Mucosa of rectum (tissue), 2 donors: ENCODE measurements around the gene AMN.

ENCODE experiments used
- H3K27ac ChIP-seq, 2 donors: one replicate each; pipeline ENCODE4 v1.7.0; 2013; ENCODE audit warnings: inconsistent platforms in 2 of 2, low read depth in 2 of 2, low read length in 2 of 2
- H3K27me3 ChIP-seq, 2 donors: one replicate each; pipeline ENCODE4 v1.7.0; 2013; ENCODE audit warnings: low read length in 2 of 2; ENCODE audit not compliant: control insufficient read depth in 2 of 2, insufficient read depth in 2 of 2
- H3K36me3 ChIP-seq, 2 donors: one replicate each; pipeline ENCODE4 v1.7.0; 2013; ENCODE audit warnings: low read length in 2 of 2; ENCODE audit not compliant: control insufficient read depth in 2 of 2, insufficient read depth in 2 of 2
- H3K4me1 ChIP-seq, 2 donors: one replicate each; pipeline ENCODE4 v1.7.0; 2013; ENCODE audit warnings: low read length in 2 of 2, mild to moderate bottlenecking in 1 of 2; ENCODE audit not compliant: control insufficient read depth in 2 of 2, insufficient read depth in 2 of 2
- H3K4me3 ChIP-seq, 2 donors: one replicate each; pipeline ENCODE4 v1.7.0; 2013; ENCODE audit warnings: low read length in 2 of 2
- H3K9ac ChIP-seq, 2 donors: one replicate each; pipeline ENCODE4 v1.7.0; 2013; ENCODE audit warnings: low read length in 2 of 2, low read depth in 1 of 2, mild to moderate bottlenecking in 1 of 2
- H3K9me3 ChIP-seq, 2 donors: one replicate each; pipeline ENCODE4 v1.7.0; 2013; ENCODE audit warnings: low read length in 2 of 2; ENCODE audit not compliant: control insufficient read depth in 2 of 2
- donor health status: healthy.
- donor health status: Normal muscosa, but diverticular disease.

The AMN gene

GRCh38 chr14:102911991-102912761 is 10.3 kb upstream of the AMN start:
- no peak overlapping the region for H3K27ac ChIP-seq
- H3K9ac ChIP-seq, result no peak overlapping the region
- no peak overlapping the region for H3K4me3 ChIP-seq
- H3K9me3 ChIP-seq, result no peaks in the 10 kb centered on the region
- no peaks in the 10 kb centered on the region for H3K4me1 ChIP-seq
- peaks cover 5 to 9% of the 10 kb centered on the region in 2 donors for H3K36me3 ChIP-seq
- no peaks in the 10 kb centered on the region for H3K27me3 ChIP-seq

GRCh38 chr14:102913341-102914211 is 8.9 kb upstream of the AMN start:
- H3K9ac ChIP-seq, result no peak overlapping the region
- H3K4me3 ChIP-seq, result no peak overlapping the region
- H3K36me3 ChIP-seq, result peaks cover under 1 to 4% of the 10 kb centered on the region in 2 donors
- no peaks in the 10 kb centered on the region for H3K27me3 ChIP-seq
- H3K9me3 ChIP-seq, result no peaks in the 10 kb centered on the region
- no peak overlapping the region for H3K27ac ChIP-seq
- H3K4me1 ChIP-seq, result no peaks in the 10 kb centered on the region

- Histone ChIP-seq H3K9ac (no peak overlapping the region), H3K36me3 (no peaks in the 10 kb centered on the region), H3K27ac (no peak overlapping the region), H3K4me1 (no peaks in the 10 kb centered on the region), H3K9me3 (no peaks in the 10 kb centered on the region), H3K4me3 (no peak overlapping the region), H3K27me3 (no peaks in the 10 kb centered on the region)
These were observed 7.8 kb upstream of the AMN start for GRCh38 chr14:102914474-102915291.

- H3K4me1 ChIP-seq, result no peaks in the 10 kb centered on the region
- no peak overlapping the region for H3K4me3 ChIP-seq
- H3K9me3 ChIP-seq, result no peaks in the 10 kb centered on the region
These were observed 7.0 kb upstream of the AMN start for GRCh38 chr14:102915292-102916110.

GRCh38 chr14:102916347-102917055 is 6.0 kb upstream of the AMN start:
- no peaks in the 10 kb centered on the region for H3K4me1 ChIP-seq
- no peaks in the 10 kb centered on the region for H3K27me3 ChIP-seq
- H3K36me3 ChIP-seq, result no peaks in the 10 kb centered on the region
- H3K9ac ChIP-seq, result no peak overlapping the region
- peak overlapping the region in 1 of 2 donors; percentile 43 for H3K27ac ChIP-seq
- no peak overlapping the region for H3K4me3 ChIP-seq
- no peaks in the 10 kb centered on the region for H3K9me3 ChIP-seq

More at GRCh38 chr14:102915292-102916110, 7.0 kb upstream of the AMN start:
- H3K27ac ChIP-seq, result no peak overlapping the region
- H3K27me3 ChIP-seq, result no peaks in the 10 kb centered on the region
- H3K36me3 ChIP-seq, result no peaks in the 10 kb centered on the region
- no peak overlapping the region for H3K9ac ChIP-seq

- no peak overlapping the region for H3K27ac ChIP-seq
- peaks cover 1 to 2% of the 10 kb centered on the region in 2 donors for H3K4me1 ChIP-seq
- H3K4me3 ChIP-seq, result no peak overlapping the region
- H3K9ac ChIP-seq, result no peak overlapping the region
- H3K27me3 ChIP-seq, result no peaks in the 10 kb centered on the region
- H3K36me3 ChIP-seq, result no peaks in the 10 kb centered on the region
- H3K9me3 ChIP-seq, result no peaks in the 10 kb centered on the region
These were observed 5.4 kb upstream of the AMN start for GRCh38 chr14:102917056-102917385.

GRCh38 chr14:102917469-102918211 is 4.8 kb upstream of the AMN start:
- no peaks in the 10 kb centered on the region for H3K9me3 ChIP-seq
- H3K36me3 ChIP-seq, result no peaks in the 10 kb centered on the region
- no peaks in the 10 kb centered on the region for H3K27me3 ChIP-seq
- H3K27ac ChIP-seq, result no peak overlapping the region
- H3K4me3 ChIP-seq, result no peak overlapping the region
- H3K9ac ChIP-seq, result no peak overlapping the region
- peaks cover 4 to 8% of the 10 kb centered on the region in 2 donors for H3K4me1 ChIP-seq

- no peak overlapping the region for H3K9ac ChIP-seq
- no peaks in the 10 kb centered on the region for H3K36me3 ChIP-seq
- H3K4me3 ChIP-seq, result no peak overlapping the region
- no peak overlapping the region for H3K27ac ChIP-seq
- H3K27me3 ChIP-seq, result peaks cover 0 to 5% of the 10 kb centered on the region in 2 donors
- H3K9me3 ChIP-seq, result no peaks in the 10 kb centered on the region
- H3K4me1 ChIP-seq, result peaks cover 9 to 15% of the 10 kb centered on the region in 2 donors
These were observed 4.0 kb upstream of the AMN start for GRCh38 chr14:102918438-102918837.
